HT1080 (cell line): ENCODE measurements around the gene DDX1. TPM values are rescaled to one million over a fixed set of nuclear protein-coding genes. Genes with fewer than 3 reads are reported as not detected.
"Not testable (repeated sequence)": the region's sequence is repeated elsewhere in the genome, so short reads cannot be mapped to it uniquely, and the experiment has no call there.

Experiments
- DNase-seq: peaks from one replicate; pipeline ENCODE4 v3.0.0-alpha.2; 2015; ENCODE audit warnings: low read depth
- total RNA-seq: library from RNA; depleted of rRNA; stranded (reverse); fragments of >200 nt; shearing (Covaris generic); gene quantifications from 2 replicates; pipeline ENCODE4 v1.2.3, GENCODE V29; 2014

Gene DDX1
- total RNA-seq, 1 experiment from 2014 or later = 102 TPM

DNA sequence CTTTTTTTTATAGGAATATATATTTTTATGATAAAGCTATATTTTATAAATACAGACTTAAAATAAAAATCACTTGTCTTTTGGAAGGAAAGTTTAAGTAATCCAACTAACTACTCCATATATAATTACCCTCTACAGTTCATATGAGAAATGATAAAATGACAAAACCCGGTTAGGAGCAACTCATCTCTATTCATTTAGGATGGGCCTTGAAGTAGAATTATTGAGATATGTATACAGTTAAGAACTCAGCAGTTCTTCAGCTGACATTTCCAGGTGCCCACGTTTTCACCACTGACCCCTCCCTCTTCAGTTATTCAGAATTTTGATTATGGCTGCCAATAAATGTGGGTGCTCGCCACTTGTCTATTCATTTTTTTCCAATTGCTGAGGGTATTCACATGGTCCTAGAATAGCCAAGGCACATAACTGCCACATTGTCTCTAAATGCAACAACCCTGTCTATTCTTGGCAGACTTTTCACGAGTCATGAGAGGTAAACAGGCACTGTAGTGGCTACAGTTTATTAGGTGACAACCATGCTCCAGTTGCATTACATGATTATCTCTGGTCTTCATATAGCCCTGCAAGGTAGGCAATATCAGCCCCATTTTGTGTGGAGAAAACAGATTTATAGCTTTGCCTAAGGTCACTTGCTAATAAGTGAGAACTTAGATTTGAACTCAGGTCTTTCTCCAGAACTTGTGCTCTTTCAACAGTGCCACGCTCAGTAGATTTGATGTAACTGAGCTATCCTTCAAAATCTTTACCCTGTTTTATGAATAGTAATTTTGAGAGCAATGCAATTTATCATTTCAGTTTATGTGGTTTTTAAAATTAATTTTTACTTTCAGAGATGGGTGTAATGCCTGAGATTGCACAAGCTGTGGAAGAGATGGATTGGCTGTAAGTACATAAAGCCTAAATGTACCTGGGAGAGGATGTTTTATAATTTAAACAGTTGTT, 2.9 kb downstream of the DDX1 start:
- DNase-seq = no peak

DNA sequence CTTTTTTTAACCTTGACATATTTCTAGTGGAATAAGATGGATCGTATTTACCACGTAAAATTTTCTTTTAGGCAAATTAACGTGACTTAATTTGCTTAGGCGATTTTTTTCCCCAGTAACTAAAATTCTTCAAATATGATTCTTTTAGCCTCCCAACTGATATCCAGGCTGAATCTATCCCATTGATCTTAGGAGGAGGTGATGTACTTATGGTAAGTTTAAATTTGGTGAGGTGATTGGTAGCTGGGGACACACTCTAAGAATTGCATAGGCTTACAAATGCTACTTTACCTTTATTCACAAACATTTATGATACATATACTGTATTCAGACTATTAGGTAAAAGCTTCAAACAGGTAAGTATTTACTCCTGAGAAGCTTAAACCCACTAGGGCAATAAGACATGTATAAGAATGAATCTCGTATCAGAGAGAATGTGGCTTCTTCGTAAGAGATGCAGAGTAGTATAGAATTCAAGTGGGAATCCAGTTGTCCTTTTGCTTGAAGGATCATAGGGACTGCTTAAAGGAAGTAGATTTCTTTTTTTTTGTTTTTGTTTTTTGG, 3.8 kb downstream of the DDX1 start:
- no peak for DNase-seq

DNA sequence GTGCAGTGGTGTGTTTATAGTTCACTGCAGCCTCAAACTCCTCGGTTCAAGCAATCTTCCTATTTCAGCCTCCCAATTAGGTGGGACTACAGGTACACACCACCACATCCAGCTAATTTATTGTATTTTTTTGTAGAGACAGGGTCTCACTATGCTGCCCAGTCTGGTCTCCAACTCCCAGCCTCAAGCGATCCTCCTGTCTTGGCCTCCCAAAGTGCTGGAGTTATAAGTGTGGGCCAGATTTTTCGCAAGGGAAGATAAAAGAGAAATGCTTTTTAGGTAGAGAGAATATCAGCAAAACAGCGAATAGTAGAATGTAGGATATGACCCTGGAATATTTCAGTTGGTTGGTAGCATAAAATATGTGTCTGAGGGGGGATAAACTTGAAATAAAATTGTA, 4.3 kb downstream of the DDX1 start:
- no peak for DNase-seq

DNA sequence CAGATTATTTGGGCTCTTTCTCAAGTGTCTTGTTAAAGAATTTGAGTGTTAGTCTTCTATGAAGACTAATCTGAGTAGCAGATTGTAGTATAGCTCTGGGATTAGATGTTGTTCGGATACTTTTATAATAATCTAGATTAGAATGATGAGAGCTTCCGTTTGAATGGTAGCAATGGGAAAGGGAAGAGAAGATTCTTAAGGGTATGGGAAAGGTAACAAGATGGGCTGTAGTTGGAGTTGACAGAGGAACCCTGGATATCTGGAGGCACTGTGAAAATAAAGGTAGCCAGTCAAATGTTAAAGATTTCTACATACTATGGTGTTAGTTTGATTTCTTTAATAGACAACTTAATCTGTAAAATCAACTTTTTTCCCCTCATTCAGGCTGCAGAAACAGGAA, 4.7 kb downstream of the DDX1 start:
- DNase-seq = no peak

DNA sequence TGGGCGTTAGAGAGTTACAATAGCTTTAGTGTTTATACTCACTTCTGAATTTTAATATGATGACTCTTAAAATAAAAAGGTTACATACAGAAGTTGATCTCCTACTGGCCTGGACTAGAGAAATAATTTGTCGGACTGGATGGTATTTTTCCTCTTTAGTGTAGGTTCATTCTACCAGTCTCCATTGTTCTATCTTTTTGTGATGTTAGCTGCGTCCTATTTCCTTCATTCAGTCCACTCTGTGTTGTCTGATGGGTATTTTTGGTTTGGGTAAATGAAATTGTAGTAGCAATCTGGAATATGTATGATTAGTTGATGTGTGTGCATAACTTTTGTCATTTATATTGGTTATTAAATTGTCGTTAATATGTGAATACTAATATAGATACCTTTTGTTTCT, 5.3 kb downstream of the DDX1 start:
- DNase-seq = no peak

DNA sequence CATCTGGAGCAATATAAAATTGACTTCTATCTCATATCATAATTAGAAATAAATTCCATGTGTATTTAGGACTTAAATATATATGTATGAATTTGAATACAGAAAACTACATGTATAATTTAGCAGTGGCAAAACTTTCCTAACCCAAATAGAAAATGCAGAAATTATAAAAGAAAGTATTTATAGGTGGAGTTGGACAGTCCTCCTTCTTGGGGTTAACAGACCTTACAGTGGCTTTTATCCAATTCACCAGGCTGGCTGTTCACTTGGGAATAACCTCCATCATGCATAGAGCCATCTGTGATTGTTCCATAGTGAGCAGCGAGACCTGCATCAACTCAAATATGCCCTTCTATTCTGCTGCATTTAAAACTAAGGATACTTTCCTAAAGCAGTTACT, 8.3 kb downstream of the DDX1 start:
- no peak for DNase-seq

DNA sequence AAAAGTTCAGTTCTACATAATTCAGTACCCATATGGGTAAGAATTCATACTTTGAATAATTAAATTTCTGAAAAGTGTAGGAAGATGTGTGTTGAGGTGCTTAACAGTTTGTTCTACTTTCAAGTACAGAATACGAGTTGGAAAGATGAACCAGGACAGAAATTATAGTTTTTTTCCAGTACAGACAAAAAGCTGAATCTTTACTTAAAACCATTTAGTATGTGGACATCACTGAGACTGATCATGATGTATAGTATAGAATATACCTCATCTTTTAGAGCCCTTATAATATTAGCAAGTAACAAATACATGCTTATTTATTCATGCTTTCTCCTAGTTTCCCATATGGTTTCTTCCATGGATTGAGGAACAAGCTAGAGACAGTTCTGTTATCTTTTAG, 10.0 kb downstream of the DDX1 start:
- DNase-seq = no peak

DNA sequence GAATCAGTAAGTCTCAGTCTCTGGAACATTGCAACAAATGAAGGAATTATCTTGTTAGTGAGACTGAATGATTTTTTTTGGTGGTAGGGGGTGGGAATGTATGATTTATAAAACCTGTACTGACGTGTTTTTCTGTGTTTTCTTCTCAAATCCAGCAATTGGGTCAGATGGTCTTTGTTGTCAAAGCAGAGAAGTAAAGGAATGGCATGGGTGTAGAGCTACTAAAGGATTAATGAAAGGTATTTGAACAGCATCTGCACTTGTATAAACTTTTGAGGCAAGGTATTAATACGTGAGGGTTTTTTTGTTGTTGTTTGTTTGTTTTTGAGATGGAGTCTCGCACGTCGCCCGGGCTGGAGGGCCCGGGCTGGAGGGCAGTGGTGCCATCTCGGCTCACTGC, 10.7 kb downstream of the DDX1 start:
- DNase-seq = no peak

DNA sequence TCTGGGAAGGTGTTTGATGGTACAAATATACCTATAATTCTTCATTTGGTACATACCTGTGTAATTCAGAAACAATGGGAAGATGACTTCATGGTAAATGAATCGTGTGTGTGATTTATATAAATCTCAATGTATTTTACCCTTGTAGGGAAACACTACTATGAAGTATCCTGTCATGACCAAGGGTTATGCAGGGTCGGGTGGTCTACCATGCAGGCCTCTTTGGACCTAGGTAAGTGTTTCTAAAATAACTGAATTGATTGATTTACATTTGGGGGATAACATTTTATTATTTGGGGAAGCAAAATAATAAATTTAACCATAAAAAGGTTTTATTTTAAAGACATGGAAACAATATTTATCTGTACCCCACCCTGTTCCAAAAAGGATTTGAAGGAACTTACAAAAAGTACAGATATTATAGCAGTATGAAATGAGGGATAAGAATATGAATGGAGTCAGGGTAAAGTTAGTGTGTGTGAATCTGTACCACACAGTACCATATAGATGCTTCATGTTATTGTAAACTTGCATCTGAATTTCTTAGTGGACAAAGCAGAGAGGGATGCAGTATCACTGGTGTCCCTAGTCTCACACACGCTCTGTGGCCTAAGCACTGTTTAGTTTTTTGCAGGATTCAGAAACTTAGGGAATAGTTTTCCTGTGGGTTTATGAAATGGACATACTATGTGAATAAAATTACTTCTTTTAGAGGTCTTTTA, 11.5 kb downstream of the DDX1 start:
- DNase-seq = no peak

DNA sequence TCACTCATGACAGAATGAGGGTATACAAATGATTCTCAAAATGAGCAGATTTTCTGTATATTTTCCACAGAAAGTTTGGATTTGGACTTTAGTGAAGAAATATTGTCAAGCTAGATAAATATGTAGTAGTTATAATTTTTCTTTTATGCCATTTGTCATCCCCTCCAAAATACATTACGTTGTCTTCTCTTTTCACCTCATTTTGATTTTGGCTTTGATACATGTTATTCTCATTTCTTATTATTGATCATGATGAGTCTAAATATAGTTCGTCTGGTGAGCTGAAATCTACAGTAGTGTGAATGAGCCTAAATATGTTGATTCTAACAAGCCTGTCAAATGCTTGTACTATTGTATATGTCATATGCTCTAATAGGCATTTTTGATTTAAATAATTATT, 12.3 kb downstream of the DDX1 start:
- DNase-seq = no peak

DNA sequence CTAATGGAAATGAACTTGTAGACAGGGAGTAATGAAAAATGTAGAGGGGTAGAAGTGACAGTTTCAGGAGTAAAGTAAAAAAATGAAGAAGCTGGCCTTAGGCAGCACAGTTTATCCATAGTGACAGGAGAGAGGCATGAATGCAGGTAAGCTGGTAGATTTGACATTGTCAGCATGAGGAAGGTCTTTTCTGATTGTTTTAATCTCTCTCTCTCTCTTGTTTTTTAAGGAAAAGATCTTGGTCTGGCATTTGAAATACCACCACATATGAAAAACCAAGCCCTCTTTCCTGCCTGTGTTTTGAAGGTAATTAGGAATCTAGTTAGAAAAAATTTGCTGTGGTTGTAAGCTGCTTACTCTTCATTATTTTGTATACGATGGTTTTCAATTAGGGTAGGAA, 14.1 kb downstream of the DDX1 start:
- DNase-seq = no peak

DNA sequence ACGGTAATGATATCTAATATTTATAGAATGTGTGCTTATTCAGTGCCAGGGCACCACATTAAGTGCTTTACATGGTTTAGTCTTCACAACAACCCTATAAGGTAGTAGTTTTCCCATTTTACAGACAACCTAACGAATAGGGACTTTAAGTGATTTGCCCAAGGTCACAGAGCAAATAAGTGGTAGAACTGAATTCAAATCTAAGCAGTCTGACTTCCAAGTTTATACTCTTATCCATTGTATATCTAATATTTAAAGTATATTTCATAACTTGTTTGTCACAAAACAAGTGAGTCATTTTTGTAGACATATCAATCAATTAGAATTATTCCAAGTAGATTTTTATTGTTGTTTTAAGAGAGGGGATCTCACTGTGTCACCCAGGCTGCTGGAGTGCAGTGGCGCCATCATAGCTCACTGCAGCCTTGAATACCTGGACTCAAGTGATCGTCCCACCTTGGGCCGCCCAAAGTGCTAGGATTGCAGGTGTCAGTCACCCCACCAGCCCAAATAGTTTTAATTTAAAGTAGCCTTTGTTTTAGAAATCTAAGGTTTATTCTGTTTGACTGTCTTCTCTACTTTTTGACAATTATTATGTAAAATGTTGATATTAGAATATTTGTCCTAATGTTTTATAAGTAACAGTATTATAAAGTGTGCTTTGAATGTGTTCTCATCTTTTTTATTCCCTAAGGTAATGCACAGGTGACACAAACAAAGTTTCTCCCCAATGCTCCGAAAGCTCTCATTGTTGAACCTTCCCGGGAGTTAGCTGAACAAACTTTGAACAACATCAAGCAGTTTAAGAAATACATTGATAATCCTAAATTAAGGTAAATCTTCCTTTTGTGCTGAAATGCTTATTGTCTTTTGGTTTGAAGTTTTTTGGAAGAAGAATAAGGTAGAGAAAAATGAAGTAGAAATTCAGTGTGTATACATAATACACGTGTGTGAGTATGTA, 15.1 kb downstream of the DDX1 start:
- no peak for DNase-seq

DNA sequence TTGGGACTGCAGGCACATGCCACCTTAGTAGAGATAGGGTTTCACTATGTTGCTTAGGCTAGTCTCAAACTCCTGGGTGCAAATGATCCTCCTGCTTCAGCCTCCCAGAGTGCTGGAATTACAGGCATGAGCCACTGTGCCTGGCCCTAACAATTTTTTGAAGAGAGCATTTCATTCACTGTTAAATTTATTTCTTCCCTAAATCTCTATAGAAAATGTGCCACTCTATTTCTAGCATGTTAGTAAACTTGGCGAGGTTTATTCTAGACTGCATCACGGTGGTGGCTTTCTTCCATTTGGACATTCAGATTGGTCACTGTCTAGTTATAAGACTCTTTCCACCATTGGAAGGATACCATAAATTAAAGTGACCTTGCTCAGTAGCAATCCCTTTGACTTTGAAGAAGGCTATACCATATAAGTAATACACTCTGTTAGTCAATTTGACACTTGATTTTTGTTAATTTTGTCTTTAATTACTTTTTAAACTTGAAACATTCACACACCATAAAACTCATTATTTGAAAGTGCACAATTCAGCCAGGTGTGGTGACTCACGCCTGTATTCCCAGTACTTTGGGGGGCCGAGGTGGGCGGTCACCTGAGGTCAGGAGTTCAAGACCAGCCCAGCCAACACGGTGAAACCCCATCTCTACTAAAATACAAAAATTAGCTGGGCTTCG, 16.2 kb downstream of the DDX1 start:
- DNase-seq = no peak

DNA sequence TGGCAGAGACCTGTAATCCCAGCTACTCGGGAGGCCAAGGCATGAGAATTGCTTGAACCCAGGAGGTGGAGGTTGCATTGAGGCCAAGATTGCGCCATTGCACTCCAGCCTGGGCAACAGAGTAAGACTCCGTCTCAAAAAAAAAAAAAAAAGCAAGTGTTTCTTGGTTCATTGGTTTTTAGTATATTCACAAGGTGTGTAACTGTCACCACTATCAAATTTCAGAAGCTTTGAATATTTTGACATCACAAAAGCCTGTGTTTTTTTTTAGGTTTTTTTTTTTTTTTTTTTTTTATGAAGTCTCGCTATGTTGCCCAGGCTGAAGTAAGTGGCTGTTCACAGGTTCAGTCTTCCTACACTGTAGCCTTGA, 16.7 kb downstream of the DDX1 start:
- DNase-seq = no peak

DNA sequence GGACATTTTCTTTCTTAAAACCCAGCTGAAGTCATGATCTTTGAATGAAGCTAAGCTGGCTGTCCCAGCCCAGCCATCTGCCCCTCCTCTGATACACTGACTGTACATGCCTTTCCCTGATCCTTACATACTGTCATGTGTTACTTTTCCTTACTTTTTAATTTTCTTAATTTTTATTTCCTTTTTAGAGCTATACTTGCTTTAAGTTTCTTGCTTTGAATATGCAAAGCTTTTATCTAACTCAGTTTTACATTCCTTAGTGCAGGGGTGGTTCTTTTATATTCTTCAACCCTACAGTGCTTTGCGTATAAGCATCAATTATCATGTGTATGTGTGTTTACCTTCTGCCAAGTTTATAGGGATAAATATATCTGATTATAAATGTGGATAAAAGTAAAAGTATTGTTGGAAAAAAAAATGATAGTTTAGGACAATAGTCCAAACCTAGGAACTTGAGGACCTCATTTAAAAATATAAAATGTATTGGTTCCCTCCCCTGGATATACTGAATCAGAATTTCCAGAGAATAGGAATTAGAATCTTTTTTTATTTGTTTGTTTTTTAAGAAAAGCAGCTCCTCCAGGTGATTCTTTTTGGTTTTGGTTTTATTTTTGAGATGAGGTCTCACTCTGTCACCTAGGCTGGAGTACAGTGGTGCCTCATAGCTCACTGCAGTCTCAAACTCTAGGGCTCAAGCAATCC, 17.8 kb downstream of the DDX1 start:
- DNase-seq = no peak

DNA sequence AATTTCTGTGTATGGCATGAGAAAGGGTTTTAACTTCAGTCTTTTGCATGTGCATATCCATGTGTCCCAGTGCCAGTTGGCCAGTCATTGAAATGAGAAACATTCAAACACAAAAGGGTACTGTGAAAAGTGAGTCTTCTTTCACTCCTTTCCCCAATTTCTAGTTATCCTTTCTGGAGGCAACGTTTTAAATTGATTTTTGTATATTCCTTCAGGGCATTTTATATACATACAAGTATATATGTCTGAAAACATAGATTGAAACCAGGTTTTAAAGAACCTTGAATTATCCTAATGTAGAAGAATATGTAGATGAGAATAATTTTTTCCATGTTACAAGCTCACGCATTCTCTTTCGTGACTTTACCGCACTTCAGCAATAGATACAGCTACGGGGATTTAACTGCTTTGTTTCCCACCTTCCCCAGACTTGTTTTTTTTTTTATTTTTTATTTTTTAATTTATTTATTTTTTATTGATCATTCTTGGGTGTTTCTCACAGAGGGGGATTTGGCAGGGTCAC, 18.8 kb downstream of the DDX1 start:
- no peak for DNase-seq

DNA sequence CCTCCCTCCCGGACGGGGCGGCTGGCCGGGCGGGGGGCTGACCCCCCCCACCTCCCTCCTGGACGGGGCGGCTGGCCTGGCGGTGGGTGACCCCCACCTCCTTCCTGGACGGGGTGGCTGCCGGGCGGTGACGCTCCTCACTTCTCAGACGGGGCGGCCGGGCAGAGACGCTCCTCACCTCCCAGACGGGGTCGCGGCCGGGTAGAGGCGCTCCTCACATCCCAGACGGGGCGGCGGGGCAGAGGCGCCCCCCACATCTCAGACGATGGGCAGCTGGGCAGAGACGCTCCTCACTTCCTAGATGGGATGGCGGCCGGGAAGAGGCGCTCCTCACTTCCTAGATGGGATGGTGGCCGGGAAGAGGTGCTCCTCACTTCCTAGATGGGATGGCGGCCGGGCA, 20.4 kb downstream of the DDX1 start:
- not testable (repeated sequence) for DNase-seq

DNA sequence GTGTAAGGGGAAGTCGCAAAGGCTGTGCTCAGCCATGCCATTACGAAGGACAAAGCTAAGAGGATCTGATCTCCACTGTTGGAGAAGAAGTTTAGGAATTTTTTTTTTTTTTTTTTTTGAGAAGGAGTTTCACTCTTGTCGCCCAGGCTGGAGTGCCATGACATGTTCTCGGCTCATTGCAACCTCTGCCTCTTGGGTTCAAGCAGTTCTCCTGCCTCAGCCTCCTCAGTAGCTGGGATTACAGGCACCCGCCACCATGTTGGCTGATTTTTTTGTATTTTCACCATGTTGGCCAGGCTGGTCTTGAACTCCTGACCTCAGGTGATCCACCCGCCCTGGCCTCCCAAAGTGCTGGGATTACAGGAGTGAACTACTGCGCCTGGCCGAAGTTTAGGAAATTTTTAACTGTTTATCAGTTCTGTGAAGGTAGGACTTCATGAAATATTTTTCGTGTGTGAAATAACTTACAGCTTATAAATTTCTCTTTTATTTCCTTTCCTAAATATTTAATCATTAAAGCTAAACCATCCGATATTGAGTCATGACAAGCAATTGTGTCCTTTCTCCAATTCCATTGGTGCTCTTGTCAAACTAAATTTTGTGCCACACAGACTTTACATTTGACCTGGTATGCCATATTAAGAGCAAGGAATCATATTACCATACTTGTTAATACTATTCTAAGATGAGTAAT, 22.2 kb downstream of the DDX1 start:
- no peak for DNase-seq
